Measurements from ENCODE around the gene FMO5. TPM values are rescaled to one million over a fixed set of nuclear protein-coding genes. Genes with fewer than 3 reads are reported as not detected.

FMO5 gene
- total and polyA plus RNA-seq, 2 of the 13 experiments (the other 11 are each of a cell fraction or from before 2014, with no cell fraction given) = 48.2 to 149 TPM

DNA sequence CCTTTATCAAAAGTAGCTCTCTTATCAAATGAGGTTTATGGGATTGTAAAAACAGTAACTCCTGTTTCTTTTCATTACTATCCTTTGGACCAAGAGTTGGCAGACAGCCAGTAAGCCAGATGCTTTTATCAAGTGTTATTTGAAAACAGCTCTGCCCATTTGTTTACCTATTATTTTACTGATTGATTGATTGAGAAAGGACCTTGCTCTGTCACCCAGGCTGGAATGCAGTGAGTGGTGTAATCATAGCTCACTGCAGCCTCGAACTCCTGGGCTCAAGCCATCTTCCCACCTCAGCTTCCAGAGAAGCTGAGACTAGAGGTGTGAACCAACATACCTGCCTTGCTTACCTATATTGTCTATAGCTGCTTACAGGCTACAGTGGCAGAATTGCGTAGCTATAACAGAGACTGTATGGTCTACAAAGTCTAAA, 56.5 kb downstream of the FMO5 start (continued):
- TF ChIP-seq, protein P1, sequence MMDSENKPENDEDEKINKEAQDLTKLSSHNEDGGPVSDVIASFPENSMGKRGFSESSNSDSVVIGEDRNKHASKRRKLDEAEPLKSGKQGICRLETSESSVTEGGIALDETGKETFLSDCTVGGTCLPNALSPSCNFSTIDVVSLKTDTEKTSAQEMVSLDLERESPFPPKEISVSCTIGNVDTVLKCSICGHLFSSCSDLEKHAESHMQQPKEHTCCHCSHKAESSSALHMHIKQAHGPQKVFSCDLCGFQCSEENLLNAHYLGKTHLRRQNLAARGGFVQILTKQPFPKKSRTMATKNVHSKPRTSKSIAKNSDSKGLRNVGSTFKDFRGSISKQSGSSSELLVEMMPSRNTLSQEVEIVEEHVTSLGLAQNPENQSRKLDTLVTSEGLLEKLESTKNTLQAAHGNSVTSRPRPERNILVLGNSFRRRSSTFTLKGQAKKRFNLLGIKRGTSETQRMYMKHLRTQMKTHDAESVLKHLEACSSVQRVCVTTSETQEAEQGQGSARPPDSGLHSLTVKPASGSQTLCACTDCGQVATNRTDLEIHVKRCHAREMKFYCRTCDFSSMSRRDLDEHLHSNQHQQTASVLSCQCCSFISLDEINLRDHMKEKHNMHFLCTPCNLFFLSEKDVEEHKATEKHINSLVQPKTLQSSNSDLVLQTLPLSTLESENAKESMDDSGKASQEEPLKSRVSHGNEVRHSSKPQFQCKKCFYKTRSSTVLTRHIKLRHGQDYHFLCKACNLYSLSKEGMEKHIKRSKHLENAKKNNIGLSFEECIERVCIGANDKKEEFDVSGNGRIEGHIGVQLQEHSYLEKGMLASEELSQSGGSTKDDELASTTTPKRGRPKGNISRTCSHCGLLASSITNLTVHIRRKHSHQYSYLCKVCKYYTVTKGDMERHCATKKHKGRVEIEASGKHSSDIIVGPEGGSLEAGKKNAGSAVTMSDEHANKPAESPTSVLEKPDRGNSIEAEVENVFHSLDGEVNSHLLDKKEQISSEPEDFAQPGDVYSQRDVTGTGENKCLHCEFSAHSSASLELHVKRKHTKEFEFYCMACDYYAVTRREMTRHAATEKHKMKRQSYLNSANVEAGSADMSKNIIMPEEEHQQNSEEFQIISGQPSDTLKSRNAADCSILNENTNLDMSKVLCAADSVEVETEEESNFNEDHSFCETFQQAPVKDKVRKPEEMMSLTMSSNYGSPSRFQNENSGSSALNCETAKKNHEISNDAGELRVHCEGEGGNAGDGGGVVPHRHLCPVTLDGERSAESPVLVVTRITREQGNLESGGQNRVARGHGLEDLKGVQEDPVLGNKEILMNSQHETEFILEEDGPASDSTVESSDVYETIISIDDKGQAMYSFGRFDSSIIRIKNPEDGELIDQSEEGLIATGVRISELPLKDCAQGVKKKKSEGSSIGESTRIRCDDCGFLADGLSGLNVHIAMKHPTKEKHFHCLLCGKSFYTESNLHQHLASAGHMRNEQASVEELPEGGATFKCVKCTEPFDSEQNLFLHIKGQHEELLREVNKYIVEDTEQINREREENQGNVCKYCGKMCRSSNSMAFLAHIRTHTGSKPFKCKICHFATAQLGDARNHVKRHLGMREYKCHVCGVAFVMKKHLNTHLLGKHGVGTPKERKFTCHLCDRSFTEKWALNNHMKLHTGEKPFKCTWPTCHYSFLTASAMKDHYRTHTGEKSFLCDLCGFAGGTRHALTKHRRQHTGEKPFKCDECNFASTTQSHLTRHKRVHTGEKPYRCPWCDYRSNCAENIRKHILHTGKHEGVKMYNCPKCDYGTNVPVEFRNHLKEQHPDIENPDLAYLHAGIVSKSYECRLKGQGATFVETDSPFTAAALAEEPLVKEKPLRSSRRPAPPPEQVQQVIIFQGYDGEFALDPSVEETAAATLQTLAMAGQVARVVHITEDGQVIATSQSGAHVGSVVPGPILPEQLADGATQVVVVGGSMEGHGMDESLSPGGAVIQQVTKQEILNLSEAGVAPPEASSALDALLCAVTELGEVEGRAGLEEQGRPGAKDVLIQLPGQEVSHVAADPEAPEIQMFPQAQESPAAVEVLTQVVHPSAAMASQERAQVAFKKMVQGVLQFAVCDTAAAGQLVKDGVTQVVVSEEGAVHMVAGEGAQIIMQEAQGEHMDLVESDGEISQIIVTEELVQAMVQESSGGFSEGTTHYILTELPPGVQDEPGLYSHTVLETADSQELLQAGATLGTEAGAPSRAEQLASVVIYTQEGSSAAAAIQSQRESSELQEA (CRISPR knock-in tag; IDR thresholded peaks at IDR 0.05; ENCODE audit: not compliant biosample characterization) = no peak
- TF ChIP-seq FOXP4 (CRISPR knock-in tag; IDR thresholded peaks at IDR 0.05) = peak; percentile 97
- TF ChIP-seq ZFP62 (CRISPR knock-in tag; IDR thresholded peaks at IDR 0.05) = no peak
- 0 out of 2 replicates have a peak, but pooled peaks have one; percentile 26 for TF ChIP-seq RNF219 (CRISPR knock-in tag; IDR thresholded peaks at IDR 0.05)
- TF ChIP-seq SP4 (CRISPR knock-in tag; IDR thresholded peaks at IDR 0.05) = no peak
- 0 out of 2 replicates have a peak, but pooled peaks have one; percentile 39 for TF ChIP-seq ZNF605 (CRISPR knock-in tag; IDR thresholded peaks at IDR 0.05)
- no peak for TF ChIP-seq CBFB (CRISPR knock-in tag; IDR thresholded peaks at IDR 0.05)
- TF ChIP-seq, protein P2, sequence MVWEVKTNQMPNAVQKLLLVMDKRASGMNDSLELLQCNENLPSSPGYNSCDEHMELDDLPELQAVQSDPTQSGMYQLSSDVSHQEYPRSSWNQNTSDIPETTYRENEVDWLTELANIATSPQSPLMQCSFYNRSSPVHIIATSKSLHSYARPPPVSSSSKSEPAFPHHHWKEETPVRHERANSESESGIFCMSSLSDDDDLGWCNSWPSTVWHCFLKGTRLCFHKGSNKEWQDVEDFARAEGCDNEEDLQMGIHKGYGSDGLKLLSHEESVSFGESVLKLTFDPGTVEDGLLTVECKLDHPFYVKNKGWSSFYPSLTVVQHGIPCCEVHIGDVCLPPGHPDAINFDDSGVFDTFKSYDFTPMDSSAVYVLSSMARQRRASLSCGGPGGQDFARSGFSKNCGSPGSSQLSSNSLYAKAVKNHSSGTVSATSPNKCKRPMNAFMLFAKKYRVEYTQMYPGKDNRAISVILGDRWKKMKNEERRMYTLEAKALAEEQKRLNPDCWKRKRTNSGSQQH (CRISPR knock-in tag; IDR thresholded peaks at IDR 0.05; ENCODE audit: low read depth) = no peak; the same call in 1 of the 2 replicates
- no peak for TF ChIP-seq CC2D1A (CRISPR knock-in tag; IDR thresholded peaks at IDR 0.05)

Data from HepG2 (cell line).